ENCODE measurements around the gene ITPKB.
A peak's percentile ranks its signal among the peaks of the same experiment; 100 is the strongest.

ITPKB gene

DNA sequence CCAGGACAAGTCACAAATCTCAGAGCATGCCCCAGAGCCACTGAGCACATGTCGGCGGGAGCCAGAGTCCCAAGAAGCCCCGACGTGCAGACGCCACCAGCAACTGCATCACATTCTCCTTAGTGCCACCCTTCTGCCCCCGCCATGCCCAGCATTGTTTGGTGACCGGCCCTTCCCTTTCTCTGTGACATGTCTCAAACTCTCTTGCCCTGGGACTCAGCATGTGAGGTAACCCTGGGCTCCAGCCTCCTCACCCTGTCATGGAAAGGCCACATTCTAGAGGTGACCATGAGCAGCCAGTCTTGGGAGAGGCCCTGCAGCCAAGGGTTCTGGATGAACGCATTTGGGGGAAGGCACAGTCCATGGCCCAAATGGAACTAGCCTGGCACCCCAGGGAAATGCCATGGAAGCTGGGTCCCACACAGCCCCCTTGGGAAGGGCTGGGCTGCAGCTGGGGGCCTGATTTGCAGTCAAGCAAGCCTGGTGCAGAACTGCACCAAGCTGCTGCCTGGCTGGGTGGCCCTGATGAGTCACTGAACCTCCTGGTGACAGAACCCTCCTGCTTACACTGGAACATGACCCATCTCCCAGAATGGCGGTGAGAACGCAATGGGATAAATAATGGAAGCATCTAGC is 94.4 kb downstream of the ITPKB start:
- no peaks in the 10 kb centered on the region for H3K27me3 ChIP-seq (replicated peaks)
- DNase-seq, result no peak

DNA sequence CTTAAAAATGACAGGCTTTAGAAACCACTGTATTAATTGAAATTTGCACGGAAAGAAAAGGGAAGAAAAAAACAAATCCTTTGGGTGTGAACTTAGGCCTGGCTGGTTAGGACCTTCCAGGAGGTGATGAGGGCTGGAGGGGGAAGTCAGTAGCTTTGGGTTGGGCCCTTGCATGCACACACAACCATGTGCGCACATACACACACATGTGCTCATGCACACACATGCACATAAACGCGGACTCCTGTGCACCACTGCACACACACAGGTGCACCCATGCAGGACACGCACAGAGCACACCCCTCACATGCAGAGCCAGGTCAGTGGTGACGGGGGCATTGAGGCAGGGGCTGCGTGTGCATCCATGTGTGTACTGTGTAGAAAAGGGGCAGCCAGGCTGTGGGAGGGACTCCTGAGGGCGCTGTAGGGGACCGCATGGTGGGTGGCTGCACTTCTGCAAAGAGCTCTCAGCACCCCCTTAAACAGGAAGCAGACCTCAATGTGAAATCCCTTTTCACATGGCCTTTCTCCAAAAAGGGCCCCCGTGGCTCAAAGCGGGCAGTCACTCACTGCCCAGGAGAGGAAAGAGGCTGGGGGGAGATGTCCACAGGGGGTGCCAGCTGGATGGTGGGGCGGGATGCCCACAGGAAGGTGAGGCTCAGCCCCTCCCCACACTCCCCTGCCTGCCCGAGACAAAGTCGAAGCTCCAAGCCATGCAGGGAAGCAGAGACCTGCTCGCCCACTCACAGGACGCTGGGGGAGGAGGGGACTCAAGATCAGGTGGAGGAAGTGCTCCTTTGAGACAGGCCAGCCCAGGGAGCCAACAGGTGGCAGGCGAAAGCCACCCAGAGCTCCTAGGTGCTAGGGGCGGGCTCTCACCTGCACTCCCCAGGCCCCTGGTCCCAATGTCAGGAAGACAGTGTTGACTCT is 95.2 kb downstream of the ITPKB start:
- DNase-seq, result no peak
- H3K27me3 ChIP-seq (replicated peaks), result no peaks in the 10 kb centered on the region
- in situ Hi-C loops (cut with HindIII; ENCODE audit: low pct_ligation_motif_present, low sequenced_read_pairs), result loop anchor here (25.0 kb wide), 2 partner anchors 193 to 793 kb away; no protein-coding TSS in a partner anchor
- no peaks in the 10 kb centered on the region for H3K36me3 ChIP-seq (replicated peaks)
- H3K4me3 ChIP-seq (ENCODE audit: low read depth, low read length), result no peak overlapping the region
- TF ChIP-seq, protein P1, sequence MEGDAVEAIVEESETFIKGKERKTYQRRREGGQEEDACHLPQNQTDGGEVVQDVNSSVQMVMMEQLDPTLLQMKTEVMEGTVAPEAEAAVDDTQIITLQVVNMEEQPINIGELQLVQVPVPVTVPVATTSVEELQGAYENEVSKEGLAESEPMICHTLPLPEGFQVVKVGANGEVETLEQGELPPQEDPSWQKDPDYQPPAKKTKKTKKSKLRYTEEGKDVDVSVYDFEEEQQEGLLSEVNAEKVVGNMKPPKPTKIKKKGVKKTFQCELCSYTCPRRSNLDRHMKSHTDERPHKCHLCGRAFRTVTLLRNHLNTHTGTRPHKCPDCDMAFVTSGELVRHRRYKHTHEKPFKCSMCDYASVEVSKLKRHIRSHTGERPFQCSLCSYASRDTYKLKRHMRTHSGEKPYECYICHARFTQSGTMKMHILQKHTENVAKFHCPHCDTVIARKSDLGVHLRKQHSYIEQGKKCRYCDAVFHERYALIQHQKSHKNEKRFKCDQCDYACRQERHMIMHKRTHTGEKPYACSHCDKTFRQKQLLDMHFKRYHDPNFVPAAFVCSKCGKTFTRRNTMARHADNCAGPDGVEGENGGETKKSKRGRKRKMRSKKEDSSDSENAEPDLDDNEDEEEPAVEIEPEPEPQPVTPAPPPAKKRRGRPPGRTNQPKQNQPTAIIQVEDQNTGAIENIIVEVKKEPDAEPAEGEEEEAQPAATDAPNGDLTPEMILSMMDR (IDR thresholded peaks at IDR 0.05; ENCODE audit: low read depth, low read length, missing control alignments), result no peak
- no peak overlapping the region for H3K27ac ChIP-seq

More for the DNA sequence above, 94.4 kb downstream of the ITPKB start:
- in situ Hi-C loops (cut with HindIII; ENCODE audit: low pct_ligation_motif_present, low sequenced_read_pairs), result loop anchor here (25.0 kb wide), 2 partner anchors 193 to 793 kb away; no protein-coding TSS in a partner anchor
- no peaks in the 10 kb centered on the region for H3K36me3 ChIP-seq (replicated peaks)
- no peak overlapping the region for H3K27ac ChIP-seq
- H3K4me3 ChIP-seq (ENCODE audit: low read depth, low read length), result no peak overlapping the region
- TF ChIP-seq, protein P1 (IDR thresholded peaks at IDR 0.05; ENCODE audit: low read depth, low read length, missing control alignments), result no peak

GRCh38 chr1:226643177-226643576 is 95.9 kb downstream of the ITPKB start:
- Histone ChIP-seq H3K4me3 (ENCODE audit: low read depth, low read length) (no peak overlapping the region), H3K36me3 (replicated peaks) (no peaks in the 10 kb centered on the region), H3K27ac (no peak overlapping the region), H3K27me3 (replicated peaks) (no peaks in the 10 kb centered on the region)
- in situ Hi-C loops (cut with HindIII; ENCODE audit: low pct_ligation_motif_present, low sequenced_read_pairs), result loop anchor here (25.0 kb wide), 2 partner anchors 194 to 794 kb away; no protein-coding TSS in a partner anchor
- TF ChIP-seq, protein P1 (IDR thresholded peaks at IDR 0.05; ENCODE audit: low read depth, low read length, missing control alignments), result no peak
- DNase-seq, result peak; percentile 59

- in situ Hi-C loops (cut with HindIII; ENCODE audit: low pct_ligation_motif_present, low sequenced_read_pairs), result loop anchor here (25.0 kb wide), 2 partner anchors 195 to 795 kb away; no protein-coding TSS in a partner anchor
- no peaks in the 10 kb centered on the region for H3K36me3 ChIP-seq (replicated peaks)
Measured at GRCh38 chr1:226642421-226642820, 96.7 kb downstream of the ITPKB start.

DNA sequence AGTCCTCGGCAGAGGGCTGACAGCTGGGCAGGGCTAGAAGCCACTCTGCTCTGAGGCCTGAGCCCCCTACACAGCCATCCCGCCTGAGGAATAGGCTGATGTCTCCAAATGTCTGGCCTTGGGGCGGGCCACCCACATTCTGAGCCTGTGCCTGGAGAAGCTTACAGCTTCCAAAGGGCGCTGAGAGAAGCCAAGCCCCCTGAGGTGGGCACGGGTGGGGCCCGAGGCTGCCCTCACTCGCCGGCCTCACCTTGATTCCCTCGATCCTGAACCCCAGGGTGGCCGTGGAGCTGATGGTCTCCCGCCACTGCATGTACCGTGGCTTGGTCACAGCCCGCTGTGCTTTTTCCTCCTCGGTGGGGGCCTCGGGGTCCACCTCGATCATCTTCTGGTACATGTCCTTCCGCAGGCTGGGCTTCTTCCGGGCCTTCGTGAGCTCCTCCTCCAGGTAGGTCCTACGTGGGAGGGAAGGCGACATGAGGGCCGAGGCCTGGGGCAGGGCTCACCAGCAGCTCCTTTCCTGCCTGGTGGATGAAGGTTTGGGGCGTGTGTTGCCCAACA is 97.3 kb downstream of the ITPKB start:
- Histone ChIP-seq H3K27me3 (replicated peaks) (no peaks in the 10 kb centered on the region), H3K4me3 (ENCODE audit: low read depth, low read length) (no peak overlapping the region), H3K36me3 (replicated peaks) (no peaks in the 10 kb centered on the region), H3K27ac (no peak overlapping the region)
- TF ChIP-seq, protein P1 (IDR thresholded peaks at IDR 0.05; ENCODE audit: low read depth, low read length, missing control alignments), result no peak
- in situ Hi-C loops (cut with HindIII; ENCODE audit: low pct_ligation_motif_present, low sequenced_read_pairs), result loop anchor here (25.0 kb wide), 2 partner anchors 196 to 796 kb away; no protein-coding TSS in a partner anchor
- DNase-seq, result no peak

More at GRCh38 chr1:226642421-226642820, 96.7 kb downstream of the ITPKB start:
- H3K4me3 ChIP-seq (ENCODE audit: low read depth, low read length), result no peak overlapping the region
- H3K27me3 ChIP-seq (replicated peaks), result no peaks in the 10 kb centered on the region
- no peak overlapping the region for H3K27ac ChIP-seq
- TF ChIP-seq, protein P1 (IDR thresholded peaks at IDR 0.05; ENCODE audit: low read depth, low read length, missing control alignments), result no peak
- DNase-seq, result no peak

Measured in brain microvascular endothelial cell (primary cell).